HG03045 (cell line): ENCODE results near the gene TRIM71.
"Not testable (repeated sequence)": the region's sequence is repeated elsewhere in the genome, so short reads cannot be mapped to it uniquely, and the experiment has no call there.

Experiments used
- ATAC-seq: cut with Tn5 transposase; IDR thresholded peaks from one replicate; pipeline ENCODE4 v1.9.1; 2021; ENCODE audit warnings: mild to moderate bottlenecking, moderate library complexity; ENCODE audit not compliant: unreplicated experiment

Gene TRIM71

DNA sequence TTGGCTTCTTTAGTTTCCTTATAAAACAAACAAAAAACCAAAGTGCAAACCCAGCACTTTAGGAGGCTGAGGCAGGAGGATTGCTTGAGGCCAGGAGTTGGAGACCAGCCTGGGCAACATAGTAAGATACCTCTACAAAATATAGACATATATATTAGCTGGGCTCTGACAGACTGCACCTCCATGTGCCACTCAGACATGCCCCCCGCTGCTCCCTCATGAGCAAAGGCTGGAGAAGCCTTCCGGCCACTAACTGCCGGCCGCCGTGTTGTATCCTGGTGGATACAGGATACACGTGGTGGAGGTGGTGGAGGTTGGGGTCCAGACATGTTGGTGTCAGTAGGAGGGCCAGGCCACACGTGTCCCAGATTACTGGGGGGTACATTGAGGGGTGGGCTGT, 104.3 kb downstream of the TRIM71 start:
- no peak for ATAC-seq

DNA sequence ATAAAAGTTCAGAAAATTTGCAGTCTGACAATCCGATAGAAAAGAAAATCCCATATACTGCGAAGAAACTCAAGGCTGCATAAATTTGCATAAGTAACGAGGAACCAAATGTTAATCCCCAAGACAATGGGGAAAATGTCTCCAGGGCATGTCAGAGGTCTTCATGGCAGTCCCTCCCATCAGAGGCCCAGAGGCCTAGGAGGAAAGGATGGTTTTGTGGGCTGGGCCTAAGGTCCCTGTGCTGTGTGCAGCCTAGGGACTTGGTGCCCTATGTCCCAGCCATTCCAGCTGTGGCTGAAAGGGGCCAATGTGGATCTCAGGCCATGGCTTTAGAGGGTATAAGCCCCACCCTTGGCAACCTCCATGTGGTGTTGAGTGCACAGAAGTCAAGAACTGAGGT, 112.4 kb downstream of the TRIM71 start:
- ATAC-seq, result no peak

DNA sequence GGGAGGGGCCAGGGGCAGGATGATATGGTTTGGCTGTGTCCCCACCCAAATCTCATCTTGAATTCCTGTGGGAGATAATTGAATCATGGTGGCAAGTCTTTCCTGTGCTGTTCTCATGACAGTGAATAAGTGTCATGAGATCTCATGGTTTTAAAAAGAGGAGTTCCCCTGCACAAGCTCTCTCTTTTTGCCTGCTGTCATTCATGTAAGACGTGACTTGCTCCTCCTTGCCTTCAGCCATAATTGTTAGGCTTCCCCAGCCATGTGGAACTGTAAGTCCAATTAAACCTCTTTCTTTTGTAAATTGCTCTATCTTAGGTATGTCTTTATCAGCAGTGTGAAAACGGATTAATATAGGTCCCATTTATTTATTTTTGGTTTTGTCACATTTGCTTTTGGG, 113.5 kb downstream of the TRIM71 start:
- not testable (repeated sequence) for ATAC-seq

DNA sequence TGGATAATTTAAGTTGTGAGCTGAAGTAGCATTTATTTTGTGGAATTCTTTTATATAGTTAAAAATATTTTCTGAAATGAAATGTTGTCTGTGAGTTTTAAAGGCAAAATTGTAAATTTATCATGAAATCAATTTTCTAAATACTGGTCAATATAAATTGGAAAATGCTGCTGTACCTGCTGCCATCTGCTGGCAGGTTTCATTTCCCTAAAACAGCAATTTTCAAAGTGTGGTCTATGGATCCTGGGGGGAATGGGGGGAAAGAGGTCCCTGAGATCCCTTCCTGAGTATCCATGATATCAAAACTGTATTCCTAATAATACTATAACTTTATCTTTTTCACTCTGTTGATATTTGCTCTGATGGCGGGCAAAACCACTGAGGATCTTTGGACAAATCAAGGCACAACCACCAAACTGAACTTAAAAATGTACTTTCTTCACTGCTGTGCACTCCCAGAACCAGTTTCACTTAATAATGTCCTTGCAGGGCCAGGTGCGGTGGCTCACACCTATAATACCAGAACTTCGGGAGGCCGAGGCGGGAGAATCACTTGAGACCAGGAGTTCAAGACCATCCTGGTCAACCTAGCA, 116.4 kb downstream of the TRIM71 start:
- ATAC-seq, result no peak

DNA sequence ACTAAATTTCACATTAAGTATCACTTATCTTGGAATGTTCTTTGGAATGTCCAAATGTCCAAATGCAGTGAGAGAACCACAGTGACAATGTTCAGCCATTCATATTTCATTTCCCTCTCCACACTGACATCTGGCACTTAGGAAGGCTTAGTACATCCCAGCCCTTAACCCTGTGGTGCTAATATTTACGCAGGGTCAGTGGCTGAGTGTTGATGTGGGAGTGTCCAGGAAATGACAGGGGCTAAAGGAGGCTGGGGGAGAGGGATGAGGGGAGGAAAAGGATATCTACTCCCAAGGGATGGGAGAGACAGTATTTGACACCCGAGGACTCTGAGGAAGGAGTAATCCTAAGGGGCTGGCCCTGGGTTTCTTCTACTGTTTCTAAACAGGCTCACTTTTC, 119.5 kb downstream of the TRIM71 start:
- no peak for ATAC-seq

DNA sequence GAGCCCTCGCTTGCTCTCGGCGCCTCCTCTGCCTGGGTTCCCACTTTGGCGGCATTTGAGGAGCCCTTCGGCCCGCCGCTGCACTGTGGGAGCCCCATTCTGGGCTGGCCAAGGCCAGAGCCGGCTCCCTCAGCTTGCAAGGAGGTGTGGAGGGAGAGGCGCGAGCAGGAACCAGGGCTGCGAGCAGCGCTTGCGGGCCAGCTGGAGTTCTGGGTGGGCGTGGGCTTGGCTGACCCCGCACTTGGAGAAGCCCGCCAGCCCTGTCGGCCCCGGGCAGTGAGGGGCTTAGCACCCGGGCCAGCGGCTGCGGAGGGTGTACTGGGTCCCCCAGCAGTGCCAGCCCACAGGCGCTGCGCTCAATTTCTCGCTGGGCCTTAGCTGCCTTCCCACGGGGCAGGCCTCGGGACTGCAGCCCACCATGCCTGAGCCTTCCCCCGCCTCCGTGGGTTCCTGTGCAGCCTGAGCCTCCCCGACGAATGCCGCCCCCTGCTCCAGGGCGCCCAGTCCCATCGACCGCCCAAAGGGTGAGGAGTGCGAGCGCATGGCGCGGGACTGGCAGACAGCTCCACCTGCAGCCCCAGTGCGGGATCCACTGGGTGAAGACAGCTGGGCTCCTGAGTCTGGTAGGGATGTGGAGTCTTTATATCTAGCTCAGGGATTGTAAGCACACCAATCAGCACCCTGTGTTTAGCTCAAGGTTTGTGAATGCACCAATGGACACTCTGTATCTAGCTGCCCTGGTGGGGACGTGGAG, 121.9 kb downstream of the TRIM71 start:
- not testable (repeated sequence) for ATAC-seq

DNA sequence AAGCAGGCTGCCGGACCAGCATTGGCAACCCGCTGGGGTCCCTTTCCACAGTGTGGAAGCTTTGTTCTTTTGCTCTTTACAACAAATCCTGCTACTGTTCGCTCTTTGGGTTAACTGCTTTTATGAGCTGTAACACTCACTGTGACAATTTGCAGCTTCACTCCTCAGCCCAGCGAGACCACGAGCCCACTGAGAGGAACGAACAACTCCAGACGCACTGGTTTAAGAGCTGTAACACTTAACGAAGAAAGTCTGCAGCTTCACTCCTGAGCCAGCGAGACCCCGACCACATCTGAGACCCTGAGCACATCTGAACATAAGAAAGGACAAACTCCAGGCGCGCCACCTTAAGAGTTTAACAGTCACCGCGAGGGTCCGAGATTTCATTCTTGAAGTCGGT, 122.9 kb downstream of the TRIM71 start:
- no peak for ATAC-seq

DNA sequence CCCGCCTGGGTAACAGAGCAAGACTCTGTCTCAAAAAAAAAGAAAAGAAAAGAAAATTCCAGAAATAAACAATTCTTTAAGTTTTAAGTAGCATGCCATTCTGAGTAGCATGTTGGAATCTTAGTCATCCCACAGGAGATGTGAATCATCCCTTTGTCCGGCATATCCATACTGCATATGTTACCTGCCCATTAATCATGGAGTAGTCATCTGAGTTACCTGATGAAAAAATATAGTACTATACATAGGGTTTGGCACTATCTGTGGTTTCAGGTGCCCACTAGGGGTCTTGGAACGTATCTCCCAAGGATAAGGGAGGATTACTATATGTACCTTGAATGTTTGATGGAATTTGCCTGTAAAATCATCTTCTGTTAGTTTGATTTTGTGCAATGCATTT, 127.3 kb downstream of the TRIM71 start:
- ATAC-seq, result no peak

DNA sequence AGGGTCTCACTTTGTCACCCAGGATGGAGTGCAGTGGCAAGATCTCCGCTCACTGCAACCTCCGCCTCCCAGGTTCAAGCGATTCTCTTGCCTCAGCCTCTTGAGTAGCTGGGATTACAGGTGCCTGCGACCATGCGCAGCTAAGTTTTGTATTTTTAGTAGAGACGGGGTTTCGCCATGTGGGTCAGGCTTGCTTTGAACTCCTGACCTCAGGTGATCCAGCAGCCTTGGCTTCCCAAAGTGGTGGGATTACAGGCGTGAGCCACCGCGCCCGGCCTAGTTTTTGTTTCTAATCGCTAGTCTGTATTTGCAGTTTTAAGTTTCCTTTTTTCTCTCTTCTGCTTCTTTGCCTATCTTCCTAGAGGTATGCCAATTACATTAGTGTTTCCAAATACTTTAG, 127.8 kb downstream of the TRIM71 start:
- not testable (repeated sequence) for ATAC-seq

DNA sequence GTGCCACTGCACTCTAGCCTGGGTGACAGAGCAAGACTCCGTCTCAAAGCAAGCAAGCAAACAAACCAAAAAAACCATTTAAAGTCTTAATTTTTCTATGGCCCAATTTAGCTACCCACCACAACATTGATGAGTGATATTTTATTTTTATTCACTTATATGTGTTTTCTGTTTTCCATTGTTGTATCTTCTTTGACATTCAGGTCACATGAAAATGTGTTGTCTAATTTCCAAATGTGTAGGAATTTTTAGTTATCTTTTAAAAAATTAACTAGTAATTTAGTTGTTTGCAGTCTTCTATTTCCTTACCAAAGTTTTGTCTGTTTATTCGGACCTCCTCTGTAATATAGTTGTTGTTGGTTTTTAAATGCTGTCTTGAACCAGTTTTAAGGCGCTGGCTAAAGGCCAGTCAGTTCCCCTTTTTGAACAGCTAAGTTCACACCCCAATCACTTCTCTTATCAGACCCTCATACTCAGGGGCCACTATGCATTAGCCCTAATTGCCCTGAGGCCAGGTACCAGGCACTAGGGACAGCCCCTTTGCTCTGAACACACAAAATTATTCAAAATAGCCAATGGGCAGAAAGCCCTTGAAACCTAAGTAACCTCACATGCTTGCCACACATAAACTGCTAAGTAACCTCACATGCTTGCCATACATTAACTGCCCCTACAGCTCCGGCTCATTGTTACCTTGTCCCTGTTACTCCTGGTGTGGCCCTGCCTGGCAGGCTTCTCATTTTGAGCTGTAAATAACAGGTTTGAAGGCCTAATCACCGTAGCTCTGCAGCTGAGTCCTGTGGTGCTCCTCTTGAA, 129.4 kb downstream of the TRIM71 start:
- no peak for ATAC-seq
